Peyer's patch (tissue), 4 donors: ENCODE results near the gene EDC4. TPM values are rescaled to one million over a fixed set of nuclear protein-coding genes. Genes with fewer than 3 reads are reported as not detected.
A peak's percentile ranks its signal among the peaks of the same experiment; 100 is the strongest.
"Not testable (repeated sequence)": the region's sequence is repeated elsewhere in the genome, so short reads cannot be mapped to it uniquely, and the experiment has no call there.

Experiments used
- DNase-seq, 3 donors: peaks; one replicate each; pipeline ENCODE4 v3.0.0-alpha.2; 2017 to 2019
- H3K27ac ChIP-seq, 4 donors: fragments of 200-600 bp; sonication (generic); one replicate each; pipeline ENCODE4 v1.5.1; 2016 to 2019
- H3K27me3 ChIP-seq, 2 donors: fragments of 200-600 bp; sonication (generic); one replicate each; pipeline ENCODE4 v1.5.1; 2019
- H3K36me3 ChIP-seq, 3 donors: fragments of 200-600 bp; sonication (generic); one replicate each; pipeline ENCODE4 v1.5.1; 2016 to 2019
- H3K4me1 ChIP-seq, 4 donors: fragments of 200-600 bp; sonication (generic); one replicate each; pipeline ENCODE4 v1.5.1; 2016 to 2019
- H3K4me3 ChIP-seq, 4 donors: fragments of 200-600 bp; sonication (generic); 1 replicate in 3 of 4; 2 replicates in 1 of 4; pipeline ENCODE4 v1.5.1; 2016 to 2019; ENCODE audit warnings: mild to moderate bottlenecking in 1 of 4
- H3K9me3 ChIP-seq, 4 donors: fragments of 200-600 bp; sonication (generic); one replicate each; pipeline ENCODE4 v1.5.1; 2016 to 2019; ENCODE audit warnings: mild to moderate bottlenecking in 1 of 4
- CTCF ChIP-seq, 6 experiments: fragments of 450-650 bp in 4 of 6; fragments of 200-600 bp in 2 of 6; sonication (generic) in 1 of 6; IDR thresholded peaks; one replicate each; pipeline ENCODE4 v1.5.1; 2017 to 2019; ENCODE audit warnings: antibody characterized with exemption in 6 of 6, mild to moderate bottlenecking in 3 of 6, moderate library complexity in 1 of 6
- POLR2A ChIP-seq, 2 donors: fragments of 450-650 bp; IDR thresholded peaks; one replicate each; pipeline ENCODE4 v1.5.1; 2017; ENCODE audit warnings: antibody characterized with exemption in 2 of 2, mild to moderate bottlenecking in 2 of 2, moderate library complexity in 2 of 2
- total RNA-seq, 4 donors: library from RNA; depleted of rRNA; stranded (reverse); fragments of >200 nt; gene quantifications; one replicate each; pipeline ENCODE4 v1.1.0, GENCODE V29; 2016

The EDC4 gene
- total RNA-seq, 4 donors from 2014 or later: 94.2 to 154 (median 114) TPM

DNA sequence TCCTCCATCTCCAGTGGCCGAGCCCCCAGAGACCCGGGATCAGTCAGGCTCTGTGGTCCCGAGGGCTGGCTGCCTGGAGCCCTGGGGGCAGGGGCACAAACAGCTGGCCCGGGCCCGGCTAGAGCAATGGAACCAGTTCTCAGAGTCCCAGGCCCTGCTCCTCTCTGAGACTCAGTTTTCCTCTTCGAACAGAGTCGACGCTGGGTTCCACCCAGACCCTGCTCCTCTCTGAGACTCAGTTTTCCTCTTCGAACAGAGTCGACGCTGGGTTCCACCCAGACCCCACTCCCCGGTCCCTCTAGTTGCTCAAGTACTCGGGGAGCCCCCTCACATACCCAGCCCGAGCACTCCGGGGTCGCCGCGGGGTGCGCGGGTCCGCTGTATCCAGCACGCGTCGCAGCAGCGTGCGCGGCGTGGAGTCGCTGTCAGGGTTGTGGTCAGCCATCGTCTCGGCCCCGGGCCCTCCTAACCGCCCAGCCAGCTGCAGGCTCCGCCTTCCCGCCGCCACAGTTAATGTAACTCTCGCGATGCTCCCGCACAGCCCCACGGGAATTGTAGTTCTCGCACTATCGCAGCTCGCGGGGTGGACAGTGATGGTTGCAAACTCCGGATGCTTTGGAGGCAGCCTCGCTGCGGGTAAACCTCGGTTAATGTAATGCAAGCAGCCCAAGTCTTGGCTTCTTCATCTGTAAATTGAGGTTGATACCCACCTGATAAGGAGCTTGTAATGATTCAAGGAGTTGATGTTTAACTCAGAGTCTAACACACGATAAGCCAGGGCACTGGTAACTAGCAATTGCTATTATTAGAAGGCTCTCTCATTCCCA lies 39.2 kb upstream of the EDC4 start:
- H3K4me3 ChIP-seq: peak overlapping the region; percentile 60 to 96 (median 75)
- peaks cover 0 to 10% (median 7%) of the 10 kb centered on the region in 4 donors for H3K4me1 ChIP-seq
- peak; percentile 92 to 98 (median 95) for DNase-seq
- H3K9me3 ChIP-seq: no peaks in the 10 kb centered on the region
- H3K36me3 ChIP-seq: peaks cover 0 to 37% (median 0%) of the 10 kb centered on the region in 3 donors
- H3K27me3 ChIP-seq: no peaks in the 10 kb centered on the region
- TF ChIP-seq CTCF (IDR thresholded peaks at IDR 0.05): no peak
- peak; percentile 42 to 76 for TF ChIP-seq POLR2A (IDR thresholded peaks at IDR 0.05)
- H3K27ac ChIP-seq: peak overlapping the region; percentile 36 to 76 (median 68)

- H3K4me3 ChIP-seq: peak overlapping the region; percentile 60 to 96 (median 75)
- H3K4me1 ChIP-seq: peaks cover 0 to 10% (median 7%) of the 10 kb centered on the region in 4 donors
- peaks cover 0 to 31% (median 0%) of the 10 kb centered on the region in 3 donors for H3K36me3 ChIP-seq
- TF ChIP-seq POLR2A (IDR thresholded peaks at IDR 0.05) (no peak), CTCF (IDR thresholded peaks at IDR 0.05) (no peak)
- no peak for DNase-seq
- no peaks in the 10 kb centered on the region for H3K27me3 ChIP-seq
- H3K9me3 ChIP-seq: no peaks in the 10 kb centered on the region
- peak overlapping the region in 3 of 4 donors; percentile 31 to 75 (median 60) for H3K27ac ChIP-seq
Measured at GRCh38 chr16:67834242-67834614, 38.6 kb upstream of the EDC4 start.

DNA sequence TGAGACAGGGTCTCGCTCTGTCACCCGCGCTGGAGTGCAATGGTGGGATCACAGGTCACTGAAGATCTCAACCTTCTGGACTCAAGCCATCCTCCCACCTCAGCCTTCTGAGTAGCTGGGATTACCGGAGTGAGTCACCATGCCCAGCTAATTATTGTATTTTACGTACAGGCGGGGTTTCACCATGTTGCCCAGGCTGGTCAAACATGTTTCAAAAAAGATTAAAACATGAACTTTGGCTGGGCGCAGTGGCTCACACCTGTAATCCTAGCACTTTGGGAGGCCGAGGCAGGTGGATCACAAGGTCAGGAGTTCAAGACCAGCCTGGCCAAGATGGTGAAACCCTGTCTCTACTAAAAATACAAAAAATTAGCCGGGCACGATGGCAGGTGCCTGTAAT lies 35.7 kb upstream of the EDC4 start:
- not testable (repeated sequence) for H3K27me3 ChIP-seq, H3K4me3 ChIP-seq, H3K9me3 ChIP-seq, H3K36me3 ChIP-seq, H3K27ac ChIP-seq, H3K4me1 ChIP-seq, DNase-seq

- Histone ChIP-seq H3K9me3 (no peaks in the 10 kb centered on the region), H3K4me1 (peaks cover 0 to 8% (median 5%) of the 10 kb centered on the region in 4 donors), H3K36me3 (no peaks in the 10 kb centered on the region), H3K4me3 (no peak overlapping the region), H3K27ac (no peak overlapping the region), H3K27me3 (no peaks in the 10 kb centered on the region)
- TF ChIP-seq POLR2A (IDR thresholded peaks at IDR 0.05): no peak
- TF ChIP-seq CTCF (IDR thresholded peaks at IDR 0.05): no peak
- DNase-seq: no peak
Measured at GRCh38 chr16:67837811-67838210, 35.0 kb upstream of the EDC4 start.

GRCh38 chr16:67841198-67841815 lies 31.5 kb upstream of the EDC4 start:
- peak overlapping the region; percentile 96 to 100 (median 99) for H3K27ac ChIP-seq
- DNase-seq: no peak
- H3K9me3 ChIP-seq: no peaks in the 10 kb centered on the region
- peak overlapping the region; percentile 79 to 98 (median 83) for H3K4me3 ChIP-seq
- TF ChIP-seq POLR2A (IDR thresholded peaks at IDR 0.05): no peak
- no peak for TF ChIP-seq CTCF (IDR thresholded peaks at IDR 0.05)
- H3K4me1 ChIP-seq: peaks cover 0 to 34% (median 27%) of the 10 kb centered on the region in 4 donors
- no peaks in the 10 kb centered on the region for H3K27me3 ChIP-seq
- no peaks in the 10 kb centered on the region for H3K36me3 ChIP-seq
